ENCODE data around the gene IQSEC1. TPM values are rescaled to one million over a fixed set of nuclear protein-coding genes. Genes with fewer than 3 reads are reported as not detected.

Gene IQSEC1
- total RNA-seq, 1 donor from 2014 or later, result 31.3 TPM

GRCh38 chr3:13102386-13103345 lies 29.4 kb upstream of the IQSEC1 start:
- no peak for DNase-seq (ENCODE audit: low read depth, low spot score)
- TF ChIP-seq CTCF (conservative IDR thresholded peaks at IDR 0.05), result no peak
- Mint-ChIP-seq H3K27me3 (ENCODE audit: low read depth) (no peaks in the 10 kb centered on the region), H3K9me3 (no peaks in the 10 kb centered on the region), H3K36me3 (ENCODE audit: low read depth) (no peaks in the 10 kb centered on the region), H3K27ac (ENCODE audit: unreplicated experiment) (no peak overlapping the region), H3K4me3 (no peak overlapping the region), H3K4me1 (peaks cover 13% of the 10 kb centered on the region)

GRCh38 chr3:13099707-13100106 lies 26.5 kb upstream of the IQSEC1 start:
- Mint-ChIP-seq H3K4me3 (no peak overlapping the region), H3K4me1 (peaks cover 27% of the 10 kb centered on the region), H3K27me3 (ENCODE audit: low read depth) (peaks cover 3% of the 10 kb centered on the region), H3K36me3 (ENCODE audit: low read depth) (no peaks in the 10 kb centered on the region), H3K27ac (ENCODE audit: unreplicated experiment) (peak overlapping the region; percentile 62), H3K9me3 (no peaks in the 10 kb centered on the region)
- no peak for TF ChIP-seq CTCF (conservative IDR thresholded peaks at IDR 0.05)
- DNase-seq (ENCODE audit: low read depth, low spot score), result no peak

GRCh38 chr3:13098192-13098988 lies 25.2 kb upstream of the IQSEC1 start:
- peak overlapping the region; percentile 65 for H3K27ac Mint-ChIP-seq (ENCODE audit: unreplicated experiment)
- H3K4me1 Mint-ChIP-seq, result peaks cover 32% of the 10 kb centered on the region
- TF ChIP-seq CTCF (conservative IDR thresholded peaks at IDR 0.05), result no peak
- H3K4me3 Mint-ChIP-seq, result no peak overlapping the region
- no peak for DNase-seq (ENCODE audit: low read depth, low spot score)
- H3K9me3 Mint-ChIP-seq, result no peaks in the 10 kb centered on the region
- H3K27me3 Mint-ChIP-seq (ENCODE audit: low read depth), result peaks cover 3% of the 10 kb centered on the region
- H3K36me3 Mint-ChIP-seq (ENCODE audit: low read depth), result no peaks in the 10 kb centered on the region

GRCh38 chr3:13096356-13096755 lies 23.1 kb upstream of the IQSEC1 start:
- no peak for DNase-seq (ENCODE audit: low read depth, low spot score)
- Mint-ChIP-seq H3K4me1 (peaks cover 35% of the 10 kb centered on the region), H3K27me3 (ENCODE audit: low read depth) (peaks cover 3% of the 10 kb centered on the region), H3K9me3 (no peaks in the 10 kb centered on the region), H3K36me3 (ENCODE audit: low read depth) (no peaks in the 10 kb centered on the region), H3K27ac (ENCODE audit: unreplicated experiment) (no peak overlapping the region), H3K4me3 (no peak overlapping the region)
- no peak for TF ChIP-seq CTCF (conservative IDR thresholded peaks at IDR 0.05)

GRCh38 chr3:13095408-13095937 lies 22.2 kb upstream of the IQSEC1 start:
- Mint-ChIP-seq H3K36me3 (ENCODE audit: low read depth) (no peaks in the 10 kb centered on the region), H3K9me3 (no peaks in the 10 kb centered on the region), H3K27ac (ENCODE audit: unreplicated experiment) (no peak overlapping the region), H3K27me3 (ENCODE audit: low read depth) (peaks cover 3% of the 10 kb centered on the region), H3K4me1 (peaks cover 26% of the 10 kb centered on the region), H3K4me3 (no peak overlapping the region)
- no peak for DNase-seq (ENCODE audit: low read depth, low spot score)
- no peak for TF ChIP-seq CTCF (conservative IDR thresholded peaks at IDR 0.05)
